HG03060 (cell line): ENCODE measurements around the gene FKBP10.

ENCODE experiments used
- ATAC-seq: cut with Tn5 transposase; IDR thresholded peaks from one replicate; pipeline ENCODE4 v1.9.1; 2021; ENCODE audit warnings: low read depth, moderate number of reproducible peaks; ENCODE audit not compliant: unreplicated experiment

Gene FKBP10

DNA sequence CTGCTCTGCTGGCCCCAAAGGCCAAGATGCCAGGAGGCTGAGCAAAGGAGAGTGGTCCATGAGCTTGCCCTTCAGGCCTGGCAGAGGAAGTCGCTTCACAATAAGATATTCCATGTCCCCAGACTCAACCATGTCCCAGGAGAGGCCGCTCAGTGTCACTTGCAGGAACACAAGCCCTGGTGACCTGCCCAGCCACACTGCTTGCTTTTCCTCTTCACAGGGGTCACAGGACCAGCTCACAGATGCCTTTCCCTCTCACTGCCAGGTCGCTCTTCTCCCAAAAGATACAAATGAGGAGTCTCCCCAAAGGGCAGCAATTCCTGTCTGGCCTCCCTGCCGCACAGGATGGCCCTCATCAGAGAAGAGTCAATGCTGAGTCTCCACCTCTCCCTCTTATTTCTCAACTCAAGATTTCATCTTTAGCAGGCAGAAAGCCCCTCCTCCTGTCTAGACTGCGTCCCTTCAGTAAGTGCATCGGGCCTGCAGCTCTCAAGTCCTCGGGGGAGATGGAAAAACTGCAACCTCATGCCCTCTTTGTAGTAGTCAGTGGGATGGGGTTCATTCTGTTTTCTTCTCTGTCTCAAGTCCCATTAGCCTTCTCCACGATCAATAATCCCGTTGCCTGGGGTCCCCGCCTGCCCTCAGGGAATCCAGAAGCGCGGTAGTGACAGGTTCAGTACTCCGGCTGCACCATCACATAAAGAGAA is 31.2 kb upstream of the FKBP10 start:
- no peak for ATAC-seq

DNA sequence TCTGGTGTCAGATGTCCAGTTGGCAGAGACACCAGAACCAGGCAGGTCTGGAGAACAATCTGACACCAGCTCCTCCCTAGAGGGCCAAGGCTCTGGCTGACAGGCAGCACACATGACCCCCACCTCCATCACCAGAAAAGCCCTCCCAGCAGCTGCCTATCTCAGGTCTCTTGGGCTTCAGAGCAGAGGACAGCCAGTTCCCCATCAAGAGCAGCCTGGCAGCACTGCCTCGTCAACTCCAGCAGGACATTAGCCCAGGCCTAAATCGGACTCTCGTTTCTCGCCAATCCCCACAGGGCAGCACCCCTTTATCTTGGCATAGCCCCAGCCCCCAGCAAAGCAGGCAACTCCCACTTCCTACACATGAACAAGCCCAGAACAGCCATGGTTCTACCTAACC is 30.7 kb upstream of the FKBP10 start:
- ATAC-seq, result no peak

DNA sequence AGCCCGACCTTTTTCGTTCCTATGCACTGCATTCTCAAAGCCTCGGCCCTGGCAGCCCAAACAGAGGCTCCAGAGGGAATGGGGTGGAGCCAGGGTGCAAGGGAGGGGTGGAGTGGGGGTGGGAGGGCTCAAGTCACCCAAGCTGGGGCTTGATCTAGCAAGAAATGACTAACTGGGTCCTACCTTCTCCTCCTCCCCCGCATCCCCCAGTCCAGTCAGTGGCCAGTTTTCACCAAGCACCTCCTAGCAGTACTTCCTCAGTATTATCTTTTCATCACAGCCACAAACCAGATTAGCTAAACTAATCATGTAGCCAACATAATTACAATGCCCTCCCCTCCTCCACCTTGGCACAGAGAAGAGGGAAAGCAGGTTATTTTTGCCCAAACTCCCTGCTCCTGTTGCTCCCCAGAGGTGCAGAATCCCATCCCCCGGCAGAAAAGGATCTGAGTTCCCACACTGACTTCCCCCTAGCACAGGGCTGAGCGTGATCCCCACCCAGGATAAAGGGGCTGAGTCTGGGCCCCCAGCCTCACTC is 28.5 kb upstream of the FKBP10 start:
- no peak for ATAC-seq

GRCh38 chr17:41785091-41785858 is 27.5 kb upstream of the FKBP10 start:
- no peak for ATAC-seq

DNA sequence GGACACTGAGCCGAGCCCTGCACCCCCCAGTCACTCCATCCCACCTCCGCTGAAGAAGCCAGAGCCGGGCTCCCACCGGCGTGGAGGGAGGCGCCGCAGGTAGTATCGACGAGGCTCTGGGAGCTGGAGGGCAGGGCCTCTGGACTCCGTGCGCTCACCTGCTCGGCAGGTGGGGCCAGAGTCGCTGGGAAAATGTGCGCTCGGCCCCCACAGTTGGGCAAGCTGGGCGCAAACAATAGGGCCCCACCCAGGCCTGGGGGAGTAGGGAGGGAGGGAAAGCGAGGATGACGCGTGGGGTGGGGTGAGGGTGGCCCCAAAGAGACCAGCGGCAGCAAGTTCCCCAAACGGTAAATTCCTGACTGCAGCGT is 27.0 kb upstream of the FKBP10 start:
- ATAC-seq, result no peak

- no peak for ATAC-seq
These were observed 26.4 kb upstream of the FKBP10 start, which contains the start of gene JUP for GRCh38 chr17:41786227-41787020. Gene JUP (minus strand): TSS chr17:41786711. CDS start chr17:41771854, 14,857 bp downstream.

DNA sequence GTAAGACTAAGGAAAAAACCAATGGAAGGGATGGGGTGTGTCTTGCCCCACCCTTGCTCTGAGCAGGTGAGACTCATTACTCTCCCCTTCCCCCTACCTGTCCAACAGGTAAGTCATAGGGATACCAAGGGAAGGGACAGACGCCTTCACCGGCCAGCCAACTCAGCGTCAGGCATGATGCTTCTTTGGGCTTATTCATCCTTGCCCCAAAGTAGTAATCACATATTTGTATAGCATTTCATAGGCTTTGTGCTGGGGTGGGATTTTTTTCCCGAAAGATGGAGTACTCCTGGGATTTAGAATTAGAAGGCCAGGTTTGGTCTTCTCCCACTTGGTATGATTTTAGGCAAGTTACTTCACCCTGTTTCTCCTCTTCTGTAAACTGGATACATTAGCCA is 25.8 kb upstream of the FKBP10 start:
- no peak for ATAC-seq

- no peak for ATAC-seq
These were observed 19.7 kb upstream of the FKBP10 start for GRCh38 chr17:41792845-41793783.

DNA sequence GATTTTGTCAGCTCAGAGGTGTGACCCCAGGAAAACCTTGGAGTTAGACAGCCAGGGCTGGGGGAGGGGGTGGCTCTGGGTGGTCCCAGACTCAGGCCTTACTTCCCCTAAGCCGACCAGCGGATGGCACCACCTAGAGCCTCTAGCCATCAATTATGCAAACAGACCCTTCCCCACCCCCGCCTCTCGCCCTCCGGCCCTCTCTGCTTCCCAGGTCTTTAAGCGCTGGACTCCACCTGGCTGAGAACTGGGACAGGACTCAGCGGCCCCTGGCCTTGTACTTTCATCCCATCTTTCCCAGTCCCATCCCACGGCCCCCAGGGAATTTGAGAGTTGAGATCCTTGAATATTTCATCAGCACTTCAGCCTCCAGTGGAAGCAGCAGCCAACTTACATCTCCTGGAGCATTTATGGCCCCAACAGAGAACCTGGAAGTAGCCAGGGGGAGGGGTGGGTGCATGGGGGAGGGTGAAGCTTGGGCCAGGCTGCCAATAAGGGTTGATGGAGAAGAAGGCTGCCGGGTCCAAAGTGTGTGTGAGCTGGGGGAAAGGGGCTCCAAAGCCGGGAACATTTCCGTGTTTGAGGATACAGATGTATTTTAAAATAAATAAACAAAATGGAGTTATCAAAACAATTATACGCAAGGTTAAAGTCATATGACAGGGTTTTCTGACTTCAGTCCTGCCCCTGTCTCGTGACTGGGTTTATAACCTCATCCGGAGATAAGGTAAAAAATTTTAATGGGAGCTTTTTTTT is 18.8 kb upstream of the FKBP10 start:
- ATAC-seq, result no peak

DNA sequence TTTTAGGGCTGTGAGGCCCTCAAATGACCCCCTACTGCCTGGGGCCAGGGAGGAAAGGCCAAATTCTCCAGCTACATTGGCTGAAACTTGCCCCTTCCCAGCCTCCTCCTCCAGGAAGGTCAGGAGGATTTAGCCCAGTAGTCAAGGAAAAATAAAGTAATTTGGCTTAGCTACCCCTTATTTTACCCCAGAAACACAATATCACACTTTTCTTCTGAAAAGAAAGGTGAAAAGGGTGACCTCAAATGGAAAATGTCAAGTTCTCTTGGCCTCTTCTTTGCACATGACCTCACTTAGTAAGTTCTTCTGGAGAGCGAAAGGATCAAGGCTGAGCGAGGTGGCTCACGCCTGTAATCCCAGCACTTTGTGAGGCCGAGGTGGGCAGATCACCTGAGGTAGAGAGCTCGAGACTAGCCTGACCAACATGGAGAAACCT is 18.2 kb upstream of the FKBP10 start:
- ATAC-seq, result no peak

GRCh38 chr17:41796121-41796895 is 16.5 kb upstream of the FKBP10 start:
- no peak for ATAC-seq

DNA sequence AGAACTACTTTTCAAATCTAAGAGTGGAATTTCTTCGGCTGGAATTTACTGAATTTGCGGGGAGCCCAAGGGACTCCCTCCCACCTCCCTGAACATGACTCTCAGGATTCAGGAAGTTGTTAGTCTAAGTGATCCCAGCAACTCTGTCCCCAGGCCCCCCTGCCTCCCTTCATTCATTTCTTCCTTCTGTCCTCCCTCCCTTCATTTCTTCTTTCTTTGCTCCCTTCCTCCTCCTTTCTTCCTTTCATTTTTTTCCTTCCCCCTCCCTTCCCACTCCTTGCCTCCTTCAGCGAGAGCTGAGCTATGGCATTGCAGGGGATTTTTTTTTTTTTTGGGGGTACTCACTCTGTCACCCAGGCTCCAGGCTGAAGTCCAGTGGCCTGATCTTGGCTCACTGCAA is 15.4 kb upstream of the FKBP10 start:
- no peak for ATAC-seq

- ATAC-seq, result no peak
These were observed 13.4 kb upstream of the FKBP10 start for GRCh38 chr17:41799366-41799765.

- ATAC-seq, result no peak
These were observed 12.0 kb upstream of the FKBP10 start for GRCh38 chr17:41800601-41801373.

- no peak for ATAC-seq
These were observed 11.2 kb upstream of the FKBP10 start for GRCh38 chr17:41801374-41802271.
